HG03521 (cell line): ENCODE measurements around the gene IMMP2L.
A peak's percentile ranks its signal among the peaks of the same experiment; 100 is the strongest.

Source experiments
- ATAC-seq: cut with Tn5 transposase; IDR thresholded peaks from one replicate; pipeline ENCODE4 v1.9.1; 2021; ENCODE audit warnings: mild to moderate bottlenecking, moderate library complexity; ENCODE audit not compliant: unreplicated experiment

IMMP2L gene

DNA sequence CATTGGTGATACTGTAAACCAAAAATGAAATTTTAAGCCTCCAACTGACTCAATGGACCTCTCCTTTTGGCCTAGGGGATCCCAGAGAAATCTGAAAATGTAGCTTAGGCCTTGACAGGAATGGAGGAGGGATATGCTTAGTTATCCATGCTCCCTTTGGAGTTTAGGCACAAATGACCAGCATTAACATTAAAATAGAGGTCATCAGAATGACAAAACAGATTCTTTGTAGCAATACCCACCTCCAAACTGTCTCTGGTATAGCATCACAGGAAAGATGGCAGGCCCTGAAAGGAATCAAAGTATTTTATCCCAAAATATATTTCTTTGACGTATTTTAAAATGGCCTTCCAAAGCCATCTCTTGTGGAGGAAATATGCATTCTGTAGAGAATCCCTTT, 510.5 kb downstream of the IMMP2L start:
- ATAC-seq: no peak

DNA sequence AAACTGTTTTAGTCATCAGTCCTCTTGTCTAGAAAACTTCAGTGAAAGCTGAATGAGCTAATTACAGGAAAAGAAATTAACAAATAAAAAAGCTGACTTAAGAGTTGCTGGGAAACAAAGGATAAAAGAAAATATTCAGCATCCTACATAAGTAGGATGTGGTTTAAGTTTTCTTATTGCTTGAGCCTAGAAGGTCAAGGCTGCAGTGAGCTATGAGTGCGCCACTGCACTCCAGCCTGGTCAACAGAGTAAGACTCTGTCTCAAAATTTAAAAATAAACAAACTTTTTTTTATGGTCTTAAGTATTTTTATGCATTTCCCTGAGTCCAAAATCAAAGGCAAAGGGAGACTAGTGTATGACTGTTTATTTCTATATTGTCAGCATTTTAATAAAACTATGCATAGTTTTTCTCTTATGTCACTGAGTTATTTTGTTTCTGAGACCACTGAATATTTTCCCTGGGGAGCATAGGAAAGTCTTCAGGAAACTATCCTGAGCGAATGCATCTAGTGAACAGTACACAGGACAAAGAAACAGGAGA, 511.3 kb downstream of the IMMP2L start:
- no peak for ATAC-seq

DNA sequence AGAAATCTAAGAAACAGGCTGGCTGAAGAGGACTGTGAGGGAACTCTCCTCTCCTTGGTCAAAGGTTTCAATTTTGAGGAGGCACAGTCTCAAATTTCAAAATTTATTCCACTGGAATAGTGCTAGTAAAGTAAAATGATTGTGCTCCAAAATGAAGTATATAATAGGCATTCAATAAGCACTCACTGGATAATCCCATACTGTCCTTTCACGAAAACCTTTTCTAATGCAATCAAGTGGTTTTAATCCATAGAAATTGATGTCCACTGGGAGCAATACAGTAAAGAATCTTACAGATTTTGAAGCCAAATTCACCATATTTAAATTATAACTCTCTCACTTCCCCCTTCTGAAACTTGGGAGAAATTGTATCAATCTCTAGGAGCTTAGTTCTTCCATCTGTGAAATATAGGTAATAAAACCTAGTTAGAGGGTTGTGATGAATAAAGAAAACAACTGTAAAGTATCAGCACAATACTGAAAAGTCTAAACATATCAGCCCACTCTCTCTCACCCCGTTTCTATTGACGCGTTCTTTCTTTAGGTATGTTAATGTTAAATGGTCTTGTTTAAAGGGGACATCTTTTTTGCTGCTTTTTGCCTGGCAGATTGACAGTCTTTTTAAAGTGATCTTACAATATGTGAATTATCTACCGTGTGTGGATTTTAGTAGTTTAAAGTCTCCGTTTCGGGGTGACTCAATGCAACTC, 512.2 kb downstream of the IMMP2L start:
- no peak for ATAC-seq

DNA sequence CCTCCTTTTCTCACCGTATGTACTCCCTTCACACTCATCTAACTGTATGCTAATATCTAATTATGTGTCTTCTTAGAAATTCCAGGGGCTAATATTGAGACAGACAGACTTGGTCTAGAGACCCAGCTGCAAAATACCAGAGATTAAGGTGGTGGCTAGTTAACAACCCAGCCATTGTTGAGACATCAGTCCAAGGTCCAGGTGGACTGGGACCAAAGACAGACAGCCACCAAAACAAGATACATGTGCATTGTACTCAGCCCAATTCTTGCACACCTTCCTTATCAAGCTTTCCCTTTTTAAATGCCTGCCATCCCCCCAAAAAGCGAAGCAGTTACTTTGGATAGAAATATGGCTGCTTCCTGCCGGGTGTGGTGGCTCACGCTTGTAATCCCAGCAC, 514.7 kb downstream of the IMMP2L start:
- ATAC-seq: no peak

DNA sequence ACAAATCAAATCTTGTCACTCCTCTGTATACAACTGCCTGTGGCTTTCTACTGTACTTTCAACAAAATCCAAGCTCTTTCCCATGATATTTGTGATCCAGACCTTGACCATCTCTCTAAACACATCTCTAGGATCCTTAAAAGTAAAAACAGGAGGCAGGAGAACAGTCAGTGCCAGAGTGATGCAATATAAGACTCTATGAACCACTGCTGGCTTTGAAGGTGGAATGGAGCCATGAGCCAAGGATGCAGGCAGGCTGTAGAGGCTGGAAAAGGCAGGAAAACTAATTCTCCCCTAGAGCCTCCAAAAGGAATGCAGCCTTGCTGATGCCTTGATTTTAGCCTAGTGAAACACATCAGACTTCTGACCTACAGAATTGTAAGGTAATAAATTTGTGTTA, 516.8 kb downstream of the IMMP2L start:
- no peak for ATAC-seq

DNA sequence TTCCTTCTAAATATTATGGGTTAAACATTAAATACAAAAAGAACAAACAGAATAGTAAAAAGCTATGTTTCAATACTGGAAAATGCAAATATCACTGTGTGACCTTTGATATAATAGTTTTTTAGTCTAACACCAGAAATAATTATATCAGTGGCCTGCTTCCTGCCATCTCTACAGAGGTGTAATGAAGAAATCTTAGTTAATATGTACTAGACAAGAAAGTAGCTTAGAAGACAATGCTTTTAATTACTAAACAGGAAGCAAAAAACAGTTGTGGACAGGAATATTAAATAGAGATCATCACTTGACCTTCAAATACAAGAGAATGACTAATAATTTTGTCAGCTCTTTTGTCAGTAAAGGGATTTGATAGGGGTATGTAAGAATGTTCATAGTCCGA, 518.7 kb downstream of the IMMP2L start:
- peak; percentile 66 for ATAC-seq

DNA sequence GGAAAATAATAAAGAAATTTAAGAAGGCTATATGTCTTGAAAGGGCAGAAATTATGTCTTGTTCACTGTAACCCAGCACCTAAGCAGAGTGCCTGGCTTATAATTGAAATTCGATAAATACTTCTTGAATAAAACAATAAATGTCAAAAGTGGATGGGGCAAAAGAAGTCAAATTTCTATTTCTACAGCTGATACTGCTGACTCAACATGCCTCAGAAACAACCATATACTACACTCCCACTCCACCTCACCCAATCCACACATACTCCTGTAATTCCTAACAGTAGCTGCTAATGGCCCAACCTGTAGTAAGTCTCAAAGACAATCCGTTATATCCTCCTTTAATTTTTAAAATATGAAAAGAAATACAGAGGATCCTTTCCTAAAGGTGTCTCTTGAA, 519.5 kb downstream of the IMMP2L start:
- ATAC-seq: no peak

DNA sequence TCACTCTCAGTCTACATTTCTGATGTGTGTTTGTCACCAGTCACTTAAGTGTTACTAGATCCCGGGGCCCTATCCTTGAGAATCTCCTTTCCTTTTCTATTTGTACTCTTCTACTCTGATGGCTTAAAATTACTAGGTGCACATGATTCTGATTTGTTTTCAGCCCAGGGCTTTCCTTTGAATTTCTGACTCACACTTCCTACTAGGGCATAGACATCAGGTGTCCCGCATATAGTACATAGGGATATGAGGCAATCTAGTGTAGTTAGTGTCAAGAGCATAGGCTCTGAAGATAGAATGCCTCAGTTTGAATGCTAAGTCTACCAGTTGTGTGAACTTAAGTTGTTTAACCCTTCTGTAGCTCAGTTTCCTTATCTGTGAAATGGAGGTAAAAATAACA, 520.7 kb downstream of the IMMP2L start:
- no peak for ATAC-seq

DNA sequence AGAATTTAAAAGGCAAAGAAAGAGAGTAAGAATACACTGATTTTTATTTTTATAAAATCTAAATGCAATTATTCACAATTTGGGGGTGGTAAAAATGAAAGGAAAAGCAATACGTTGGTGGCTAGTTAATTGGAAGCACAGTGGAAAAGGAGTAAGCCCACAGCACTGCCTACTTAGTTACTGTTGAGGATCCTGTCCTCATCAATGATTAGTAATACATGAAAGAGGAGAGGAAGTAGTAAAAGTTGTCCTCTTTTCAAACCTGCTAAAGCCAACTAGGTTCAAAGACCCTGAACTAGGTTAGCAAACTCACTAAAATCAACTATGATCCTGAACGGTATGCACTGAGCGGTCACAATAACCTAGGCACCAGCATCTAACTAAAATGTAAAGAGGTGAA, 524.1 kb downstream of the IMMP2L start:
- no peak for ATAC-seq

DNA sequence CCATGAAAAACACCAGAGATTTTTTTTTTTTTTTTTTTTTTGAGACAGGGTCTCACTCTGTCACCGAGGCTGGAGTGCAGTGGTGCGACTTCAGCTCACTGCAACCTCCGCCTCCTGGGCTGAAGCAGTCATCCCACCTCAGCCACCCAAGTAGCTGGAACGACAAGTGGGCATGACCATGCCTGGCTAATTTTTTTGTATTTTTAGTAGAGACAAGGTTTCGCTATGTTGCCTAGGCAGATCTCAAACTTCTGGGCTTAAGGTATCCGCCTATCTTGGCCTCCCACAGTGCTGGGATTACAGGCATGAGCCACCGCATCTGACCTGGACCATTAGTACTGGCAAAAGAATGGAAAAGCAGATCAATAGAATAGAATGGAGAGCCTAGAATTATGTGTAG, 530.4 kb downstream of the IMMP2L start:
- no peak for ATAC-seq

DNA sequence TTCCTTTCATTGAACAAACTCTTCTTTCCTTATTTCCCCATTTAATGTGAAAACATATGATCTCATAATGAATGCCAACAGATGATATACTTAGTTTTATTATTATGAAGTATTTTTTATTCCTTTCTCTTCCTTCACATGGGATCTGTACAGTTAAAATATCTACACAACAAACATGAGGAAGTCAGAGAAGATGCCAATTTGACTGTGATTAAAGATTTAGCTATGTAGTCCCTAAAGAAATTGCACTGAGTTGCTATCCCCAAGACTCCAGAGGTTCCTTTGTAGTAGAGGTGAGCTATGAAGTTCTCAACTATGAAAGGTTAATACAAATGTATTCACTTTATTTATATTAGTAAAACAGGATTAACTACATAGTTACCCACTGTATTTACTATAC, 532.0 kb downstream of the IMMP2L start:
- no peak for ATAC-seq

DNA sequence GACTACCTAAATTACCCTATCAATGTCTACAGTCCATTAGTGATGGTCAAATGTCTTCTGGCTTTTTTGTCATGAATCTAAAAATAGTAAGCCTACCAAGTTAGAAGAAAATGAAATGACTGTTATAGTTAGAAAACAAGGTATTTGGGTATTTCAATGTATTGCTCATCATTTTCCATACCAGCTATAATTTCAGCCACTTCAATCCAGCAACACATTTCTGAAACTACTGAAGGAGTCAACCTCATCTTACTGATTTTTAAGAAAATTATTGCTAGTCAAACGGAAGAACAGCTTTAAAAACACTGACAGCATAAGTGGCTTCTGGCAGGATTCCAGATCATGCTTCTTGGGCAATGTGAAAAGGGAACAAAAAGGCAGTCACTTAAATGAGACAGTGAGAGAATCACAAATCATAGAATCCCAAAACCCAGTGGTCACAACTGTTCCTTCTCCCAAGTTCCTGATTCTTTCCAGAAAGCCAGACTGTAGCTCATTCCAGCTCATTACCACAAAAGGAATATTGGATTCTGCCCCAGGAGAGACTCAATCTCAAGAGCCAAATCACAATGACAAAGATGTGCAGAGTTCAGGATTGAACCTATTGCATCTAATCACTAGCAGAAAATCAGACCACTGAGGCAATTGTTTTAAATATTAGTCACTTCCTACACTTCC, 532.6 kb downstream of the IMMP2L start:
- ATAC-seq: no peak

DNA sequence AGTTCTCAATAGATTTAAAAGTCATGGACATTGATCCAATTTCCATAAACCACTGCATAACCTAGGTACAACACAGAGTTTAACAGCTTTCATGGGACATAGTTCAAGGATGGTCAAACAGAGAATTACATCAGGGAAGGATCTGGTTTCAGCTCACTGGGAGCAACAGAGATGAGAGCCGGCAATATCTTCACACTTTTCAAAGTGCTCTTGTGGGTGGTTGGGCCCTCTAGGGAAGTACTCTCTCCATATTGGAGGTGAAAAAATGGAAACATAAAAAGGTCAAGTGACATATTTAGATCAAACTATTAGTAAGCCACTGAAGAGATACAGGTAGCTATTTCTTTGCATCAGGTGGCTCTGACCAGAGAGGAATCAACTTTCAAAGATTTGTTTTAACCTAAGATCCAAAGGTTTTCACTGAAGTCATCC, 533.1 kb downstream of the IMMP2L start:
- ATAC-seq: no peak

DNA sequence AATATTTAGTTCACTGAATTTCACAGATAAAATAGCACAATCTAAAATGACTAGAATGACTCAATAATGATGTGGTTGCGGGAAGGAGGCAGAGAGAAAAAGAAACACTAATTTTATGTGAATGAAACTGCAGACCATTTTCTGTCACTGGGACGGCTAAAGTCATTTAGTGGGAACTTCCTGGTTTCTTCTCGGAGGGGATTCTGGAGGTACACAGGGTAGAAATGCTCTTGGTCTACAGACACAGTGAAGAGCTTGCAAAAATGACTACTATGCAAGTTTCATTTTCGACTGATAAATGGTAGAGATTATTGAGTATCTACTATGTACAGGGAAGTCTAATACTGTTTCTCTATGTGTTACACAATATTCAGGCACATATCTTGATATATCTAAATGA, 534.9 kb downstream of the IMMP2L start:
- no peak for ATAC-seq

DNA sequence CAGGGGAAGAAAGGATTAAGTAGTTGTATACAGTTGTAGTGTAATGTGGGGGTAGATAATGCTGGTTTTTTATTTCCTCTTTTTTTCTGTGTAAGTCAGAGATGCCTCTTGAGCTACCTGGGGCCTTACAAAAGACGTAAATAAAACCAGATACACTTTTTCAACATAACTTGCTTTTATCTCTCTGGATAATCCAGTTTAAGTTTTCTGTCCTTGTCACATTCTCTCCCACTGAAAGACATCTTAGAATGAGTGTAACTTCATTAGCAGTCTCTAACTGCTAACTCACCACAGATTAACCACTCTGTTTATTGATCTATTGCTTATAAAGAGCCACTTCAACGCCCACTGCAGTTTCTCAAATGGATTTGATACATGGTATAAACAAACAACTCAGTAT, 535.5 kb downstream of the IMMP2L start:
- no peak for ATAC-seq

DNA sequence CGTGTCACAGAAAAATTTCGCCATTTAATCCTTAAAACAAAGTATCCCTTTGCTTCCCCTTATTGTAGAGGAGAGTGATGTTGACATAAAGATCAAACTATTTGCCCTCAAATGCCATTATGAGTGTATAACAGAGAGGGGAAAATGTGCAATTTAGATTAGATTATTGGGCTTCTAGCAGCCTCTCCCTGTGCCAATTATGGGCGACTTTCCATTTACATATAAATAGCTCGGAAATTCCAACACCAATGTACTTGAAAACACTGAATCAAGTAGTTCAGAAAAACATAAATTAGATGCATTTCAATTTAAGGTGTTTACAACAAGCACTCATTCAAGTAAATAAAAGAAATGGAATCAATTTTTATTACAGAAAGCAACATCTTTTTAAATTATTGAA, 535.9 kb downstream of the IMMP2L start:
- ATAC-seq: no peak

DNA sequence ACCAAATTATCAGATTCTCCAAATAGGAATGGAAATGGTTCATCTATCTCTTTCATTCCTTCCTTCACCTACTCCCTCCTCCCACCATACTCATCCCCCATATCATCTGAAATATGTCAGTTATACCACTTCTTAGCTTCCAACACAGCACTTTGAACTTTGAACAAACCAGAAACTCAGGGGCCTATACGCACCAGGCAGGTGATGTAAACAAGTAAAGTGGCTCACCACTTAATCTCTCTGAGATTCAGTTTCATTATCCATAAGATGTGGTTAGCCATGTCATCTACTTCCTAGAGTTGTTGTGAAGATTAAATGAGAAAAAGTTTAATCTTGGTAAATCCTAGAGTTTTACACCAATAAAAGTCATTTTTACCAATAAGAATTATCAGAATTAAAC, 537.3 kb downstream of the IMMP2L start:
- no peak for ATAC-seq

DNA sequence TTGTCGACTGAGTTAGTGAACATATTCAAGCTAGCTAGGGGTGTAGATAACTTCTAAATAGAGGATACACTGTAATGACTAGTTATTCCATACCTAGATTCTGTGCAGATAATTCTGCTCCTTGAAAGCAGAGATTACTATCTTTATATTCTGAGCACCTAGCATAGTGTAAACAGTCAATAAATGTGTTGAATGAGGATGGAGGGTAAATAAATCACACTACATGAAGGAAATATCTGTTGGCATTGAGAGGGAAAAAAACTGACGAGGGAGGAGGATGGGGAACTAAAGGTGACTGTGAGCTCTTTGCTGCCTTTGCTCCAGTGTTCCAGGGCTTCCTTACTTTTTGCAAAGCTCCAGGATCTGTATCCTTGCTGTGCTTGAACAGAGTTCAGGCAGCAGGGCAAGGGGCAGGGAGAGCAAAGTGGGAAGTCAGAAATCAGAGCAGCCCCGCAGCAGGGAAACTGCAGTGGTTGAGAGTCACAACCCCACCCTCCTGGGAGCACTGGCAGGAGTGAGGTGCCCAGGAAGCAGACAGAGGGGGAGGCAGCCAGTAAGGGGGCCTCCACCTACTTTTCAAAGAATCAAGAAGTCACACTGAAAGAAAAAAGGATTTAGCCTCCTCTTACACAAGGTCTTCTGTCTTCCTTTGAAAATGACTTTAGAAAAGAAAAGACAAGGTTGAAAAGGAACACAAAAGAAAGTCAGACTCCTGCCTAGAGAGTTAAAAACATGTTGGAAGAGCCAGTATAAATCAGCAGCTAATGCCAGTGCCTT, 543.1 kb downstream of the IMMP2L start:
- ATAC-seq: no peak

DNA sequence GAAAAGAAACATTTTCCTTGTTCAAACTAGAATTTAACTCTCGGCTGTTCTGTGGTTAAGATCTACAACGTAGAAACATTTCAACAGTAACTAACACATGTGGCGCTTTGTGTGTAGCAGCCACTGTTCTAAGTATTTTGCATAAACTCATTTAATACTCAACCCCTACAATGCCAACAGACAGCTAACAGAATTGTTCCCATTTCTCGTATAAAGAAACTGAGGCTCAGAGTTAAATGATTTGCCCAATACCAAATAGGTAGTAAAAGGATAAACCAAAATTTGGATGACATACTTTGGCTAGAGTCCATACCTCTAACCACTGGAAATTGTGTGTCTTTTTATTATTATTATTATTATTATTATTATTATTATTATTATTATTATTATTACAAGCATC, 543.8 kb downstream of the IMMP2L start:
- no peak for ATAC-seq

DNA sequence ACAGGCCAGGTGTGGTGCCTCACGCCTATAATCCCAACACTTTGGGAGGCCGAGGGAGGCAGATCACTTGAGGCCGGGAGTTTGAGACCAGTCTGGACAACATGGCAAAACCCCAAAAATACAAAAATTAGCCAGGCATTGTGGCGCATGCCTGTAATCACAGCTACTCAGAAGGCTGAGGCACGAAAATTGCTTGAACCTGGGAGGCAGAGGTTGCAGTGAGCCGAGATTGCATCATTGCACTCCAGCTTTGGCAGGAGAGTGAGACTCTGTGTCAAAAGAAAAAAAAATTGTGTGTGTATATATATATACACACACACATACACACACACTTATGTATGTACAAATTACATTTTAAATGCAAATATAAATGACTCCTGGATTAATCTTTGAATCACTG, 548.2 kb downstream of the IMMP2L start:
- no peak for ATAC-seq

DNA sequence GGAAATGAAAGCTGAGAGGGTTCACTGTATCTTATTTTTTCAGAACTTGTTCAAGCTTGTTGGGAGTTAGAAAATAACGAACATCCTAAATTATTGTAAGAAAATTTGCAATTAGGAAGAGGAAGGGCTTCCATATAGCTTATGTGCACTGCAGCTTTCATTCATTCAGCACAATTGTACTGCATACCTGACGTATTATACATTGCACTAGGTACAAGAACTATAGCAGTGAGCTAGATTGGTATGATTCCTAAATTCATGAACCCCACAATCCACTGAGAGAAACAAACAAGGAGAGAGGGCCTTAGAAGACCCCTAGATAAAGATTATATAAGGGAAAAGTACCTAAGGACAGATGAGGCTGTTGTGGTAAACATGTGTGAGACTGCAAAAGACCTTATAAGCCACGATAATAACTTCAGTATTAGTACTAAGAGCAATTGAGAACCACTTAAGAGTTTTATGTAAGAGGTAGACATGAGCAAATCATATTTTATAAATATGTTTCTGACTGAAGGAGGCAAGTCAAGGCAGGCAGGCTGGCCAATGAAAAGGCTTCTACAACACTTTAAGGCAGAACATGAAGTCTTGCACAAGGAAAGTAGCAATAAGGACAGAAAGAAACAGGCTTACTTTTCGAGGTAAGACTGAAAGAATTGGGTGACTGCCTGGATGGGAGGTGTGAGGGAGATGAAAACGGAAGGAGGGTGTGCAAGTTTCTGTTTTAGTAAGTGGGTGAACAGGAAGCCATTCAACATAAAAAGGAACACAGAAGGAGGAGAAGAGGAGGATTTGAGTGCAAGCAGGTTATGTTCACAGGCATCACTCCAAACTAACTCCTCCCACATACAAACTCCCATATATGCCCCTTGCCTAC, 549.3 kb downstream of the IMMP2L start:
- peak; percentile 90 for ATAC-seq
